NCI-H146 treated with DMSO at 0.1 percent for 48 hours (cell line): ENCODE measurements around the gene EID1.
"Not testable (repeated sequence)": the region's sequence is repeated elsewhere in the genome, so short reads cannot be mapped to it uniquely, and the experiment has no call there.

Experiments used
- DNase-seq: peaks from one replicate; lab custom pipeline; 2025; ENCODE audit not compliant: unreplicated experiment; lab: John Stamatoyannopoulos, UW

EID1 gene

GRCh38 chr15:48905847-48906246 lies 27.9 kb downstream of the EID1 start:
- no peak for DNase-seq

GRCh38 chr15:48909313-48909712 lies 31.4 kb downstream of the EID1 start:
- DNase-seq = not testable (repeated sequence)

GRCh38 chr15:48910554-48910953 lies 32.6 kb downstream of the EID1 start:
- DNase-seq = not testable (repeated sequence)

- DNase-seq = no peak
Observed at GRCh38 chr15:48913141-48913540, 35.2 kb downstream of the EID1 start.

GRCh38 chr15:48914717-48915116 lies 36.8 kb downstream of the EID1 start:
- no peak for DNase-seq

GRCh38 chr15:48915861-48916260 lies 37.9 kb downstream of the EID1 start:
- DNase-seq = no peak

GRCh38 chr15:48916721-48917120 lies 38.8 kb downstream of the EID1 start:
- DNase-seq = no peak

GRCh38 chr15:48922046-48922445 lies 44.1 kb downstream of the EID1 start:
- DNase-seq = no peak

GRCh38 chr15:48924528-48925393 lies 46.8 kb downstream of the EID1 start:
- DNase-seq = no peak

GRCh38 chr15:48925714-48926223 lies 47.8 kb downstream of the EID1 start:
- DNase-seq = peak; percentile 14

- no peak for DNase-seq
Observed at GRCh38 chr15:48928877-48929538, 51.1 kb downstream of the EID1 start.

GRCh38 chr15:48929661-48930060 lies 51.7 kb downstream of the EID1 start:
- peak; percentile 63 for DNase-seq
